ENCODE data around the gene LDAH. TPM values are rescaled to one million over a fixed set of nuclear protein-coding genes. Genes with fewer than 3 reads are reported as not detected.

Gene LDAH
- total RNA-seq, 1 experiment from 2014 or later: 27.4 TPM

- ChIA-PET POLR2A (ENCODE audit: low non-redundant PET) (no interaction called here), CTCF (no interaction called here)
- DNase-seq (ENCODE audit: low spot score): no peak
- Histone ChIP-seq H3K9me3 (ENCODE audit: low read depth, low read length, poor library complexity, severe bottlenecking) (no peaks in the 10 kb centered on the region), H3K36me3 (ENCODE audit: insufficient read depth, low read length, poor library complexity, severe bottlenecking) (no peaks in the 10 kb centered on the region), H3K27ac (ENCODE audit: low read depth, low read length, poor library complexity, severe bottlenecking) (no peak overlapping the region), H3K27me3 (replicated peaks; ENCODE audit: insufficient read depth, low read depth, low read length, poor library complexity) (peaks cover 63% of the 10 kb centered on the region), H3K4me1 (ENCODE audit: insufficient read depth, low read length, poor library complexity, severe bottlenecking) (no peaks in the 10 kb centered on the region), H3K4me3 (ENCODE audit: low read depth, low read length, poor library complexity, severe bottlenecking) (no peak overlapping the region)
- intact Hi-C loops (cut with micrococcal nuclease; ENCODE audit: unreplicated experiment): no loop called here
- BruUV-seq (replicated peaks): no TSS peak
- no peak for TF ChIP-seq CTCF (conservative IDR thresholded peaks at IDR 0.05; ENCODE audit: low read depth, low read length)
- TF ChIP-seq EZH2 (IDR thresholded peaks at IDR 0.05; ENCODE audit: borderline replicate concordance, low read depth, low read length, poor library complexity, severe bottlenecking): no peak
Measured at GRCh38 chr2:20844246-20844645, 21.3 kb upstream of the LDAH start.

- intact Hi-C loops (cut with micrococcal nuclease; ENCODE audit: unreplicated experiment): no loop called here
- BruUV-seq (replicated peaks): no TSS peak
- H3K27me3 ChIP-seq (replicated peaks; ENCODE audit: insufficient read depth, low read depth, low read length, poor library complexity): peaks cover 62% of the 10 kb centered on the region
- TF ChIP-seq CTCF (conservative IDR thresholded peaks at IDR 0.05; ENCODE audit: low read depth, low read length): no peak
- TF ChIP-seq EZH2 (IDR thresholded peaks at IDR 0.05; ENCODE audit: borderline replicate concordance, low read depth, low read length, poor library complexity, severe bottlenecking): no peak
- no peaks in the 10 kb centered on the region for H3K4me1 ChIP-seq (ENCODE audit: insufficient read depth, low read length, poor library complexity, severe bottlenecking)
- H3K4me3 ChIP-seq (ENCODE audit: low read depth, low read length, poor library complexity, severe bottlenecking): no peak overlapping the region
- H3K9me3 ChIP-seq (ENCODE audit: low read depth, low read length, poor library complexity, severe bottlenecking): no peaks in the 10 kb centered on the region
- no peak for DNase-seq (ENCODE audit: low spot score)
- no peak overlapping the region for H3K27ac ChIP-seq (ENCODE audit: low read depth, low read length, poor library complexity, severe bottlenecking)
- ChIA-PET CTCF (no interaction called here), POLR2A (ENCODE audit: low non-redundant PET) (no interaction called here)
- no peaks in the 10 kb centered on the region for H3K36me3 ChIP-seq (ENCODE audit: insufficient read depth, low read length, poor library complexity, severe bottlenecking)
Measured at GRCh38 chr2:20839052-20839451, 16.2 kb upstream of the LDAH start.

GRCh38 chr2:20838016-20838415, 15.1 kb upstream of the LDAH start:
- POLR2A ChIA-PET (ENCODE audit: low non-redundant PET): no interaction called here
- DNase-seq (ENCODE audit: low spot score): no peak
- no peak overlapping the region for H3K27ac ChIP-seq (ENCODE audit: low read depth, low read length, poor library complexity, severe bottlenecking)
- no peak for TF ChIP-seq CTCF (conservative IDR thresholded peaks at IDR 0.05; ENCODE audit: low read depth, low read length)
- TF ChIP-seq EZH2 (IDR thresholded peaks at IDR 0.05; ENCODE audit: borderline replicate concordance, low read depth, low read length, poor library complexity, severe bottlenecking): no peak
- intact Hi-C loops (cut with micrococcal nuclease; ENCODE audit: unreplicated experiment): no loop called here
- CTCF ChIA-PET: interaction anchor here (0.7 kb wide), 1 partner anchor 1240 kb away, joined by 3 read pairs; no protein-coding TSS in a partner anchor
- no TSS peak for BruUV-seq (replicated peaks)
- no peaks in the 10 kb centered on the region for H3K9me3 ChIP-seq (ENCODE audit: low read depth, low read length, poor library complexity, severe bottlenecking)
- no peaks in the 10 kb centered on the region for H3K4me1 ChIP-seq (ENCODE audit: insufficient read depth, low read length, poor library complexity, severe bottlenecking)
- peaks cover 55% of the 10 kb centered on the region for H3K27me3 ChIP-seq (replicated peaks; ENCODE audit: insufficient read depth, low read depth, low read length, poor library complexity)
- H3K4me3 ChIP-seq (ENCODE audit: low read depth, low read length, poor library complexity, severe bottlenecking): no peak overlapping the region
- H3K36me3 ChIP-seq (ENCODE audit: insufficient read depth, low read length, poor library complexity, severe bottlenecking): no peaks in the 10 kb centered on the region
